Putamen (tissue), 1 donor: ENCODE measurements around the gene CEP104.

ENCODE experiments used
- DNase-seq: peaks from one replicate; pipeline ENCODE4 v3.0.0-alpha.2; 2016; ENCODE audit warnings: low spot score

The CEP104 gene

GRCh38 chr1:3894626-3895278 lies 37.7 kb upstream of the CEP104 start:
- no peak for DNase-seq

- no peak for DNase-seq
Measured at GRCh38 chr1:3893190-3893589, 36.2 kb upstream of the CEP104 start.

- DNase-seq = no peak
Measured at GRCh38 chr1:3892748-3893147, 35.7 kb upstream of the CEP104 start.

- no peak for DNase-seq
Measured at GRCh38 chr1:3891329-3891865, 34.4 kb upstream of the CEP104 start.

- no peak for DNase-seq
Measured at GRCh38 chr1:3890389-3891328, 33.6 kb upstream of the CEP104 start.

GRCh38 chr1:3889936-3890335 lies 32.9 kb upstream of the CEP104 start:
- DNase-seq = no peak

- DNase-seq = no peak
Measured at GRCh38 chr1:3888301-3888700, 31.3 kb upstream of the CEP104 start.

- DNase-seq = no peak
Measured at GRCh38 chr1:3886691-3887090, 29.7 kb upstream of the CEP104 start.

- DNase-seq = no peak
Measured at GRCh38 chr1:3886106-3886670, 29.2 kb upstream of the CEP104 start.

GRCh38 chr1:3885611-3886010 lies 28.6 kb upstream of the CEP104 start:
- DNase-seq = no peak

GRCh38 chr1:3884966-3885365 lies 28.0 kb upstream of the CEP104 start:
- no peak for DNase-seq

- DNase-seq = no peak
Measured at GRCh38 chr1:3883194-3883925, 26.3 kb upstream of the CEP104 start.

- no peak for DNase-seq
Measured at GRCh38 chr1:3881193-3881480, 24.1 kb upstream of the CEP104 start.

GRCh38 chr1:3880429-3881192 lies 23.6 kb upstream of the CEP104 start:
- DNase-seq = no peak

- no peak for DNase-seq
Measured at GRCh38 chr1:3879787-3880428, 22.9 kb upstream of the CEP104 start.

- DNase-seq = no peak
Measured at GRCh38 chr1:3879099-3879498, 22.1 kb upstream of the CEP104 start.

GRCh38 chr1:3876716-3877115 lies 19.7 kb upstream of the CEP104 start:
- DNase-seq = no peak

- DNase-seq = no peak
Measured at GRCh38 chr1:3874736-3875135, 17.7 kb upstream of the CEP104 start.

GRCh38 chr1:3872546-3872945 lies 15.5 kb upstream of the CEP104 start:
- DNase-seq = no peak

GRCh38 chr1:3871451-3871805 lies 14.4 kb upstream of the CEP104 start:
- DNase-seq = no peak

- DNase-seq = no peak
Measured at GRCh38 chr1:3869751-3870301, 12.8 kb upstream of the CEP104 start.
